HTR-8/SVneo (cell line): Measurements from ENCODE around the gene FRYL.
"Not testable (repeated sequence)": the region's sequence is repeated elsewhere in the genome, so short reads cannot be mapped to it uniquely, and the experiment has no call there.

Experiments
- DNase-seq: peaks from one replicate; pipeline ENCODE4 v3.0.0; 2011; ENCODE audit warnings: low spot score, mixed read lengths; ENCODE audit not compliant: insufficient read length
- FAIRE-seq: peaks from 2 replicates; lab custom pipeline; 2011; peaks lifted over from hg19 to GRCh38; lab: Jason Lieb, UNC

The FRYL gene

GRCh38 chr4:48779998-48780864, at the start of gene FRYL:
Gene FRYL (minus strand): TSS chr4:48780279. CDS start chr4:48634410, 145,869 bp downstream.
- DNase-seq (peak; percentile 94), FAIRE-seq (peak; percentile 87)

- FAIRE-seq (no peak), DNase-seq (no peak)
Measured at GRCh38 chr4:48827622-48828021, 47.5 kb upstream of the FRYL start.

- not testable (repeated sequence) for FAIRE-seq, DNase-seq
Measured at GRCh38 chr4:48821431-48821830, 41.4 kb upstream of the FRYL start.

- FAIRE-seq (no peak), DNase-seq (no peak)
Measured at GRCh38 chr4:48816971-48817370, 36.9 kb upstream of the FRYL start.

GRCh38 chr4:48816297-48816696, 36.2 kb upstream of the FRYL start:
- not testable (repeated sequence) for DNase-seq, FAIRE-seq

GRCh38 chr4:48815483-48815882, 35.4 kb upstream of the FRYL start:
- FAIRE-seq (no peak), DNase-seq (no peak)

GRCh38 chr4:48813964-48814363, 33.9 kb upstream of the FRYL start:
- FAIRE-seq (no peak), DNase-seq (no peak)

GRCh38 chr4:48812866-48813265, 32.8 kb upstream of the FRYL start:
- FAIRE-seq: no peak
- no peak for DNase-seq

- DNase-seq: no peak
- FAIRE-seq: no peak
Measured at GRCh38 chr4:48804584-48805301, 24.7 kb upstream of the FRYL start.

- no peak for FAIRE-seq
Measured at GRCh38 chr4:48801016-48801715, 21.1 kb upstream of the FRYL start.

GRCh38 chr4:48800155-48800554, 20.1 kb upstream of the FRYL start:
- FAIRE-seq, DNase-seq: not testable (repeated sequence)

More at GRCh38 chr4:48801016-48801715, 21.1 kb upstream of the FRYL start:
- no peak for DNase-seq

GRCh38 chr4:48799157-48799556, 19.1 kb upstream of the FRYL start:
- FAIRE-seq: no peak

GRCh38 chr4:48798117-48798516, 18.0 kb upstream of the FRYL start:
- FAIRE-seq (no peak), DNase-seq (no peak)

More at GRCh38 chr4:48799157-48799556, 19.1 kb upstream of the FRYL start:
- DNase-seq: no peak

- DNase-seq (no peak), FAIRE-seq (no peak)
Measured at GRCh38 chr4:48796927-48797679, 17.0 kb upstream of the FRYL start.

GRCh38 chr4:48796191-48796926, 16.3 kb upstream of the FRYL start:
- no peak for FAIRE-seq
- no peak for DNase-seq

- FAIRE-seq (no peak), DNase-seq (no peak)
Measured at GRCh38 chr4:48795108-48795507, 15.0 kb upstream of the FRYL start.

- FAIRE-seq (no peak), DNase-seq (no peak)
Measured at GRCh38 chr4:48792348-48793006, 12.4 kb upstream of the FRYL start.

- FAIRE-seq (no peak), DNase-seq (no peak)
Measured at GRCh38 chr4:48791313-48791712, 11.2 kb upstream of the FRYL start.

- DNase-seq (no peak), FAIRE-seq (no peak)
Measured at GRCh38 chr4:48790561-48790960, 10.5 kb upstream of the FRYL start.
